ENCODE data around the gene PSORS1C2.

PSORS1C2 gene

DNA sequence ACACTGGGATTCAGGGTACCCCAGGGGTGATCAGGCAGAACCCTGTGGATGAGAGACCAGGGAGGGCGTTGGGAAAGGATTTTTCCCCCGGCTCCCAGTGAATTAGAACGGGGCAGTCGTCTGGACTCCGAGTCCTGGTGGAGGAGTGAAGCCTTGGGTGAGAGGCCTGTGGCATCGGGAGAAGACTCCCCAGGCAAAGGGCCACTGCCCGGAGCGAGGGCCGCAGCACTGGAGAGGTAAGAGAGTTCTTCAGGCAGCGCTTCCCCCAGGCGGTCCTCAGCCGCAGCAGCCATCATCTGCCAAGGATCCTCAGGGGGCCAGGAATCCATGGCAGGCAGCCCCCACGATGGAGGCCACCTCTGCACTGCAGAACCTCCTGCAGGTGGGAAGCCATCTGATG is 27.2 kb downstream of the PSORS1C2 start:
- Histone ChIP-seq H3K36me3 (ENCODE audit: insufficient read depth) (no peaks in the 10 kb centered on the region), H2AFZ (ENCODE audit: low read depth) (no peak overlapping the region), H3K27ac (no peak overlapping the region), H3K79me2 (ENCODE audit: insufficient read depth, low read depth) (no peaks in the 10 kb centered on the region), H3K4me1 (ENCODE audit: low read depth, poor library complexity, severe bottlenecking) (no peaks in the 10 kb centered on the region), H3K27me3 (ENCODE audit: insufficient read depth, low read depth) (peaks cover 31% of the 10 kb centered on the region), H3K4me3 (IDR thresholded peaks at IDR 0.05; ENCODE audit: insufficient read depth, low read depth, low read length) (no peak overlapping the region), H4K20me1 (ENCODE audit: insufficient read depth) (no peaks in the 10 kb centered on the region), H3K4me2 (no peak overlapping the region), H3K9ac (no peak overlapping the region)
- TF ChIP-seq, protein P1, sequence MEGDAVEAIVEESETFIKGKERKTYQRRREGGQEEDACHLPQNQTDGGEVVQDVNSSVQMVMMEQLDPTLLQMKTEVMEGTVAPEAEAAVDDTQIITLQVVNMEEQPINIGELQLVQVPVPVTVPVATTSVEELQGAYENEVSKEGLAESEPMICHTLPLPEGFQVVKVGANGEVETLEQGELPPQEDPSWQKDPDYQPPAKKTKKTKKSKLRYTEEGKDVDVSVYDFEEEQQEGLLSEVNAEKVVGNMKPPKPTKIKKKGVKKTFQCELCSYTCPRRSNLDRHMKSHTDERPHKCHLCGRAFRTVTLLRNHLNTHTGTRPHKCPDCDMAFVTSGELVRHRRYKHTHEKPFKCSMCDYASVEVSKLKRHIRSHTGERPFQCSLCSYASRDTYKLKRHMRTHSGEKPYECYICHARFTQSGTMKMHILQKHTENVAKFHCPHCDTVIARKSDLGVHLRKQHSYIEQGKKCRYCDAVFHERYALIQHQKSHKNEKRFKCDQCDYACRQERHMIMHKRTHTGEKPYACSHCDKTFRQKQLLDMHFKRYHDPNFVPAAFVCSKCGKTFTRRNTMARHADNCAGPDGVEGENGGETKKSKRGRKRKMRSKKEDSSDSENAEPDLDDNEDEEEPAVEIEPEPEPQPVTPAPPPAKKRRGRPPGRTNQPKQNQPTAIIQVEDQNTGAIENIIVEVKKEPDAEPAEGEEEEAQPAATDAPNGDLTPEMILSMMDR (conservative IDR thresholded peaks at IDR 0.05; ENCODE audit: low read depth, low read length): no peak

DNA sequence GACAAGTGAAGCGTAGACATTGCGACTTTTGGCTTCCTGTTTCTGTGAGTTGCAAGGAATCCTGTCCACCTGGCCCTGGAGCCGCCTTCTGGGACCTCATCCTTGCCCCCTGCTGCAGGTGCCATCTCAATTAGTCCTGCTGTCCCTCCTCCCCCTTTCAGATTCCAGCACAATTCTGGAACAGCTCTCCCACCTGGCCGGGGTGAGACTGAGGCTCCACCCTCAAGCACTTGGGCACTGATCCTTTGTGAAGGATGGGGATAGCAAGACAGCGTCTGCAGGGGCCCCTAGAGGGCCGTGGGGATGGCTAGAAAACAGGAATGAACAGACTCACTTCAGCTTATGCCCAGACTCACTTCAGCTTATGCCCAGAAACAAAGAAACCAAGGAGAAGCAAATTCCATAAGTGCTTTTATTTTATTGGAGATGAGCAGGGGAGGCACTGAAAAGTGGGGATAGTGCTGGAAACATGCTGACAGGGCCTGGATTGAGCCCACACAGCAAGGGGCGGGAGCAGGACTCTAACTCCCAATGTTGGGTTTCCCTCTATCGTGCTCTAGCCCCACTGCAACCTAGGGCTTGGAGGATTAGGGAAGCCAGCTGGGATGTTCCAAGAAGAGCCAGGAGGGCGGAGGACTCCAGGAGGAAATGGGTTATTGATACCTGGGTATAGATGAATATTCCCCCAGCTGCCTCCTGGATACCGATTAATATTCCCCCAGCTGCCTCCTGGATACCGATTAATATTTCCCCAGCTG is 27.9 kb downstream of the PSORS1C2 start:
- Histone ChIP-seq H3K4me3 (IDR thresholded peaks at IDR 0.05; ENCODE audit: insufficient read depth, low read depth, low read length) (no peak overlapping the region), H2AFZ (ENCODE audit: low read depth) (no peak overlapping the region), H3K79me2 (ENCODE audit: insufficient read depth, low read depth) (no peaks in the 10 kb centered on the region), H3K27me3 (ENCODE audit: insufficient read depth, low read depth) (peaks cover 24% of the 10 kb centered on the region), H3K4me2 (no peak overlapping the region), H3K27ac (no peak overlapping the region), H3K4me1 (ENCODE audit: low read depth, poor library complexity, severe bottlenecking) (no peaks in the 10 kb centered on the region), H3K9ac (no peak overlapping the region), H4K20me1 (ENCODE audit: insufficient read depth) (no peaks in the 10 kb centered on the region), H3K36me3 (ENCODE audit: insufficient read depth) (no peaks in the 10 kb centered on the region)
- TF ChIP-seq, protein P1 (conservative IDR thresholded peaks at IDR 0.05; ENCODE audit: low read depth, low read length): no peak

DNA sequence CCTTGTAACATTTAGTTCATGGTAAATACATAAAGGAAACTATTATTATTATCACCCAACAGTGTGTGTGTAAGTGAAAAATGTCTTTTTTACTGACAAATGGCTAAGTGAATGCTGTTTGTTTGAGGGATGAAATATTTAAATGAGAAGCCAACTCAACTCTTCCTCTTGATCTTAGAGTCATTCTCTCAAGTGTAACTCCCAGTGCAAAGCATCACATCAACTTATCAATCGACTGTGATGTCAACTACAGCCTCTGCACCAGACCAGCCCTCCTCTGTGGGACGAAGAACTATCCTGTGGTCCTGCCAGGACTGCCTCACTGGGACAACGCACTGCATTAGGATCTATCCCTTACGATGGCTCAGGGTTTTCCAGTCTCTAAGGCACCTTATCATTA is 31.8 kb downstream of the PSORS1C2 start:
- Histone ChIP-seq H3K9ac (no peak overlapping the region), H3K4me2 (no peak overlapping the region), H3K36me3 (ENCODE audit: insufficient read depth) (no peaks in the 10 kb centered on the region), H4K20me1 (ENCODE audit: insufficient read depth) (no peaks in the 10 kb centered on the region), H3K4me1 (ENCODE audit: low read depth, poor library complexity, severe bottlenecking) (no peaks in the 10 kb centered on the region), H2AFZ (ENCODE audit: low read depth) (no peak overlapping the region), H3K27ac (no peak overlapping the region), H3K27me3 (ENCODE audit: insufficient read depth, low read depth) (peaks cover 13% of the 10 kb centered on the region), H3K4me3 (IDR thresholded peaks at IDR 0.05; ENCODE audit: insufficient read depth, low read depth, low read length) (no peak overlapping the region), H3K79me2 (ENCODE audit: insufficient read depth, low read depth) (no peaks in the 10 kb centered on the region)
- TF ChIP-seq, protein P1 (conservative IDR thresholded peaks at IDR 0.05; ENCODE audit: low read depth, low read length): no peak

DNA sequence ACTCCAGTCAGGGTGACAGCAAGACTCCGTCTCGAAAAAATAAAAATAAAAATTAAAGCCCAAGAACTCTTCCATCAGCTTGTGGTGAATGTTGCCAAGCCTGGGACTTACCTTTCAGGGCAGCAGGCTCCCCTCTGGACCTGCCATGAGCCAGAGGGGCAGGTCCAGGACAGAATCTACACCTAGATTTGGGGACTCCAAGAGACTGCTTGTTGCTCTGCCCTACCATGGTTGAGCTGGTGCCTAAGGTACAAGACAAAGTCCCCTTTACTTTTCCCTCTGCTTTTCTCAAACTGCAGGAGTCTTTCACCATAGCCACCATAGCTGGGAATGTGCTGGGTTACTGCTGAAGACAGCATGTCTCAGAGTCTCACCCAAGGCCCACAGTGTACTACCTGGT is 35.7 kb downstream of the PSORS1C2 start:
- Histone ChIP-seq H3K4me1 (ENCODE audit: low read depth, poor library complexity, severe bottlenecking) (no peaks in the 10 kb centered on the region), H2AFZ (ENCODE audit: low read depth) (no peak overlapping the region), H3K27me3 (ENCODE audit: insufficient read depth, low read depth) (no peaks in the 10 kb centered on the region), H3K4me3 (IDR thresholded peaks at IDR 0.05; ENCODE audit: insufficient read depth, low read depth, low read length) (no peak overlapping the region), H3K79me2 (ENCODE audit: insufficient read depth, low read depth) (no peaks in the 10 kb centered on the region), H3K9ac (no peak overlapping the region), H3K36me3 (ENCODE audit: insufficient read depth) (no peaks in the 10 kb centered on the region), H3K4me2 (no peak overlapping the region), H3K27ac (no peak overlapping the region), H4K20me1 (ENCODE audit: insufficient read depth) (no peaks in the 10 kb centered on the region)
- TF ChIP-seq, protein P1 (conservative IDR thresholded peaks at IDR 0.05; ENCODE audit: low read depth, low read length): no peak

All from KMS-11 (cell line).